HEK293 (cell line): ENCODE results near the gene PNMA8A.

Source experiments
- CTCF ChIA-PET: fragments of 350-600 bp; formaldehyde crosslinking; extraction: SDS; loops from one replicate; lab custom pipeline; 2021; ENCODE audit warnings: antibody characterized with exemption; lab: Yijun Ruan, JAX
- POLR2A ChIA-PET: fragments of 300-600 bp; formaldehyde crosslinking; extraction: SDS; loops from one replicate; lab custom pipeline; 2020; ENCODE audit warnings: antibody characterized with exemption, inconsistent platforms; lab: Yijun Ruan, JAX
- H3K27ac ChIP-seq: fragments of 200-500 bp; sonication (Bioruptor generic); 2 replicates; pipeline ENCODE4 v1.5.1; 2014; ENCODE audit warnings: low read depth, low read length, control low read depth, inconsistent platforms; ENCODE audit errors: extremely low read depth
- H3K36me3 ChIP-seq, 2 experiments: fragments of 200-500 bp in 1 of 2; sonication (Bioruptor generic) in 1 of 2; 1 replicate in 1 of 2; 2 replicates in 1 of 2; pipeline ENCODE4 v1.5.1; 2014 to 2017; ENCODE audit warnings: inconsistent platforms in 2 of 2, low read length in 2 of 2; ENCODE audit not compliant: control insufficient read depth in 2 of 2, insufficient read depth in 1 of 2
- H3K4me1 ChIP-seq: fragments of 200-500 bp; sonication (Bioruptor generic); 2 replicates; pipeline ENCODE4 v1.5.1; 2014; ENCODE audit warnings: mild to moderate bottlenecking, low read length, inconsistent platforms; ENCODE audit not compliant: control insufficient read depth, insufficient read depth
- H3K4me3 ChIP-seq: 2 replicates; pipeline ENCODE4 v1.5.1; 2011; ENCODE audit warnings: low read depth, mild to moderate bottlenecking, control low read depth, low read length, moderate library complexity
- H3K9me3 ChIP-seq: fragments of 200-500 bp; sonication (Bioruptor generic); 2 replicates; pipeline ENCODE4 v1.5.1; 2014; ENCODE audit warnings: low read depth, low read length, inconsistent platforms; ENCODE audit not compliant: control insufficient read depth, insufficient read depth
- GFI1B ChIP-seq: fragments of 450-650 bp; formaldehyde crosslinking; IDR thresholded peaks from 2 replicates; pipeline ENCODE4 v1.5.1; 2016; ENCODE audit warnings: missing biosample characterization, missing genetic modification characterization
- PRDM1 ChIP-seq: fragments of 450-650 bp; formaldehyde crosslinking; IDR thresholded peaks from 2 replicates; pipeline ENCODE4; 2016; ENCODE audit warnings: missing biosample characterization, missing genetic modification characterization
- SP2 ChIP-seq: fragments of 450-650 bp; formaldehyde crosslinking; IDR thresholded peaks from 2 replicates; pipeline ENCODE4 v1.5.1; 2016; ENCODE audit warnings: missing biosample characterization, missing genetic modification characterization
- ZBTB21 ChIP-seq: fragments of 450-650 bp; formaldehyde crosslinking; IDR thresholded peaks from 2 replicates; pipeline ENCODE4 v1.5.1; 2017; ENCODE audit warnings: missing biosample characterization, missing genetic modification characterization
- ZNF112 ChIP-seq: fragments of 450-650 bp; formaldehyde crosslinking; IDR thresholded peaks from 2 replicates; pipeline ENCODE4 v1.5.0; 2017; ENCODE audit warnings: missing biosample characterization, missing genetic modification characterization
- ZNF169 ChIP-seq: fragments of 450-650 bp; formaldehyde crosslinking; IDR thresholded peaks from 2 replicates; pipeline ENCODE4 v1.5.1; 2016; ENCODE audit warnings: missing biosample characterization, missing genetic modification characterization
- ZNF211 ChIP-seq: fragments of 450-650 bp; formaldehyde crosslinking; IDR thresholded peaks from 2 replicates; pipeline ENCODE4 v1.5.1; 2016; ENCODE audit warnings: low read depth, missing biosample characterization, missing genetic modification characterization
- ZNF23 ChIP-seq: fragments of 450-650 bp; formaldehyde crosslinking; IDR thresholded peaks from 2 replicates; pipeline ENCODE4 v1.5.1; 2016; ENCODE audit warnings: missing biosample characterization, missing genetic modification characterization, borderline replicate concordance
- ZNF350 ChIP-seq: fragments of 450-650 bp; formaldehyde crosslinking; IDR thresholded peaks from 2 replicates; pipeline ENCODE4 v1.5.0; 2017; ENCODE audit warnings: missing biosample characterization, mild to moderate bottlenecking, missing genetic modification characterization
- ZNF391 ChIP-seq: fragments of 450-650 bp; formaldehyde crosslinking; IDR thresholded peaks from 2 replicates; pipeline ENCODE4 v1.5.1; 2016; ENCODE audit warnings: low read depth, missing biosample characterization, missing genetic modification characterization, borderline replicate concordance
- ZNF404 ChIP-seq: fragments of 450-650 bp; formaldehyde crosslinking; IDR thresholded peaks from 2 replicates; pipeline ENCODE4 v1.5.1; 2017; ENCODE audit warnings: missing biosample characterization, missing genetic modification characterization
- ZNF514 ChIP-seq: fragments of 450-650 bp; formaldehyde crosslinking; IDR thresholded peaks from 2 replicates; pipeline ENCODE4 v1.5.1; 2016; ENCODE audit warnings: missing biosample characterization, missing genetic modification characterization
- ZNF530 ChIP-seq: fragments of 450-650 bp; formaldehyde crosslinking; IDR thresholded peaks from 2 replicates; pipeline ENCODE4 v1.5.1; 2016; ENCODE audit warnings: low read depth, missing biosample characterization, missing genetic modification characterization
- ZNF548 ChIP-seq: fragments of 450-650 bp; formaldehyde crosslinking; IDR thresholded peaks from 2 replicates; pipeline ENCODE4 v1.5.1; 2016; ENCODE audit warnings: missing biosample characterization, missing genetic modification characterization
- ZNF561 ChIP-seq: fragments of 450-650 bp; IDR thresholded peaks from 2 replicates; pipeline ENCODE4 v1.5.1; 2018; ENCODE audit warnings: missing biosample characterization, missing genetic modification characterization, borderline replicate concordance
- ZNF654 ChIP-seq: fragments of 450-650 bp; formaldehyde crosslinking; IDR thresholded peaks from 2 replicates; pipeline ENCODE4 v1.5.1; 2016; ENCODE audit warnings: low read depth, missing biosample characterization, missing genetic modification characterization
- ZNF785 ChIP-seq: fragments of 450-650 bp; formaldehyde crosslinking; IDR thresholded peaks from 2 replicates; pipeline ENCODE4 v1.5.1; 2016; ENCODE audit warnings: missing biosample characterization, missing genetic modification characterization
- ZNF792 ChIP-seq: fragments of 450-650 bp; formaldehyde crosslinking; IDR thresholded peaks from 2 replicates; pipeline ENCODE4 v1.5.1; 2016; ENCODE audit warnings: missing biosample characterization, missing genetic modification characterization
- ZSCAN23 ChIP-seq: fragments of 450-650 bp; formaldehyde crosslinking; IDR thresholded peaks from 2 replicates; pipeline ENCODE4 v1.5.1; 2016; ENCODE audit warnings: missing biosample characterization, missing genetic modification characterization
- ZSCAN30 ChIP-seq: fragments of 450-650 bp; IDR thresholded peaks from 2 replicates; pipeline ENCODE4 v1.5.1; 2018; ENCODE audit warnings: missing biosample characterization, mild to moderate bottlenecking, missing genetic modification characterization, moderate library complexity
- TF ChIP-seq, protein P1 (sequence below): fragments of 450-650 bp; formaldehyde crosslinking; IDR thresholded peaks from 2 replicates; pipeline ENCODE4 v1.5.1; 2016; ENCODE audit warnings: missing biosample characterization, missing genetic modification characterization
- TF ChIP-seq, protein P2 (sequence below): fragments of 450-650 bp; formaldehyde crosslinking; IDR thresholded peaks from 2 replicates; pipeline ENCODE4 v1.5.1; 2016; ENCODE audit warnings: missing biosample characterization, missing genetic modification characterization, borderline replicate concordance
- TF ChIP-seq, protein P3 (sequence below): fragments of 450-650 bp; IDR thresholded peaks from 2 replicates; pipeline ENCODE4 v1.5.1; 2018; ENCODE audit warnings: missing biosample characterization, missing genetic modification characterization
- TF ChIP-seq, protein P4 (sequence below): fragments of 450-650 bp; formaldehyde crosslinking; IDR thresholded peaks from 2 replicates; pipeline ENCODE4 v1.5.1; 2016; ENCODE audit warnings: missing biosample characterization, missing genetic modification characterization

Gene PNMA8A

DNA sequence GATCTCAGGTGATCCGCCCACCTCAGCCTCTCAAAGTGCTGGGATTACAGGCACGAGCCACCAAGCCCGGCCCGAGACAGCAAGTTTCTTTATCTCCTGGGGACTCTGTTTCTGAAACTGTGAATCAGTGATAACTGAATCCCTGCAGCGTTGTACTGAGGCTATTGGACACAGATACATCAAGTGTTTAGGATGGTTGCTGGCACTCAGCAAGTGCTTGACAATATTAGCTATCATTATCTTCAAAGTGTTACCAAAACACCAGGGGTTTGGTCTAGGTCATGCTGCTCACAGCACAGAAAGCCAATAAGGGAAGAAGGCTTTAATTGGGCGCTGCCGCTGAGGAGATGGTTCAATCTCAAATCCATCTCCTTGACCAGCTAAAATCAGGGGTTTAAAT, 22.1 kb downstream of the PNMA8A start:
- Histone ChIP-seq H3K4me3 (no peak overlapping the region), H3K27ac (no peak overlapping the region), H3K9me3 (no peaks in the 10 kb centered on the region), H3K36me3 (no peaks in the 10 kb centered on the region), H3K4me1 (no peaks in the 10 kb centered on the region)
- no peak for TF ChIP-seq ZNF23 (tag by site-specific recombination)
- no peak for TF ChIP-seq ZNF211 (tag by site-specific recombination)
- TF ChIP-seq ZSCAN30 (tag by site-specific recombination): no peak
- TF ChIP-seq ZNF654 (tag by site-specific recombination): no peak
- TF ChIP-seq ZNF530: no peak
- TF ChIP-seq ZSCAN23: no peak
- TF ChIP-seq ZNF112 (tag by site-specific recombination): no peak
- ChIA-PET POLR2A (no interaction called here), CTCF (interaction anchor here (1.0 kb wide), 1 partner anchor 102 kb away, joined by 5 read pairs; no protein-coding TSS in a partner anchor)

DNA sequence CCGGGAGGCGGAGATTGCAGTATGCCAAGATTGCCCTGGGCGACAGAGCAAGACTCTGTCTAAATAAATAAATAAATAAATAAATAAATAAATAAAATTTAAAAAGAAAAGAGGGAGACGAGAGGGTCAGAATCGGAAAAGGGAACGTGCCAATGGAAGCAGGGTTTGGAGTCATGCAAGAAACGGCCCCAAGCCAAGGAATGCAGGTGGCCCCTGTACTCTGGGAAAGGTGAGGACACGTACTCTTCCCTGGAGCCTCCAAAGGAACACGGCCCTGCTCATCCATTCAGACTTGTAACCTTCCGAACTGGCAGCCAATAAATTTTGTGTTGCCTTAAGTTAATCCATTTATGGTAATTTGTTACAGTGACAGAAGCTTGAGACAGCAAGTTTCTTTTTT, 22.8 kb downstream of the PNMA8A start:
- TF ChIP-seq ZNF404 (tag by site-specific recombination) (no peak), ZNF391 (tag by site-specific recombination) (no peak), ZNF548 (tag by site-specific recombination) (no peak), ZNF514 (tag by site-specific recombination) (no peak), ZNF561 (no peak), SP2 (tag by site-specific recombination) (no peak), ZNF792 (tag by site-specific recombination) (no peak), ZNF785 (tag by site-specific recombination) (no peak), ZNF350 (tag by site-specific recombination) (no peak), ZBTB21 (no peak), PRDM1 (tag by site-specific recombination) (no peak), ZNF169 (tag by site-specific recombination) (no peak), GFI1B (tag by site-specific recombination) (no peak)
- TF ChIP-seq, protein P1, sequence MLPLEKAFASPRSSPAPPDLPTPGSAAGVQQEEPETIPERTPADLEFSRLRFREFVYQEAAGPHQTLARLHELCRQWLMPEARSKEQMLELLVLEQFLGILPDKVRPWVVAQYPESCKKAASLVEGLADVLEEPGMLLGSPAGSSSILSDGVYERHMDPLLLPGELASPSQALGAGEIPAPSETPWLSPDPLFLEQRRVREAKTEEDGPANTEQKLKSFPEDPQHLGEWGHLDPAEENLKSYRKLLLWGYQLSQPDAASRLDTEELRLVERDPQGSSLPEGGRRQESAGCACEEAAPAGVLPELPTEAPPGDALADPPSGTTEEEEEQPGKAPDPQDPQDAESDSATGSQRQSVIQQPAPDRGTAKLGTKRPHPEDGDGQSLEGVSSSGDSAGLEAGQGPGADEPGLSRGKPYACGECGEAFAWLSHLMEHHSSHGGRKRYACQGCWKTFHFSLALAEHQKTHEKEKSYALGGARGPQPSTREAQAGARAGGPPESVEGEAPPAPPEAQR: no peak
- TF ChIP-seq, protein P2, sequence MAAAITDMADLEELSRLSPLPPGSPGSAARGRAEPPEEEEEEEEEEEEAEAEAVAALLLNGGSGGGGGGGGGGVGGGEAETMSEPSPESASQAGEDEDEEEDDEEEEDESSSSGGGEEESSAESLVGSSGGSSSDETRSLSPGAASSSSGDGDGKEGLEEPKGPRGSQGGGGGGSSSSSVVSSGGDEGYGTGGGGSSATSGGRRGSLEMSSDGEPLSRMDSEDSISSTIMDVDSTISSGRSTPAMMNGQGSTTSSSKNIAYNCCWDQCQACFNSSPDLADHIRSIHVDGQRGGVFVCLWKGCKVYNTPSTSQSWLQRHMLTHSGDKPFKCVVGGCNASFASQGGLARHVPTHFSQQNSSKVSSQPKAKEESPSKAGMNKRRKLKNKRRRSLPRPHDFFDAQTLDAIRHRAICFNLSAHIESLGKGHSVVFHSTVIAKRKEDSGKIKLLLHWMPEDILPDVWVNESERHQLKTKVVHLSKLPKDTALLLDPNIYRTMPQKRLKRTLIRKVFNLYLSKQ (tag by site-specific recombination): no peak
- TF ChIP-seq, protein P3, sequence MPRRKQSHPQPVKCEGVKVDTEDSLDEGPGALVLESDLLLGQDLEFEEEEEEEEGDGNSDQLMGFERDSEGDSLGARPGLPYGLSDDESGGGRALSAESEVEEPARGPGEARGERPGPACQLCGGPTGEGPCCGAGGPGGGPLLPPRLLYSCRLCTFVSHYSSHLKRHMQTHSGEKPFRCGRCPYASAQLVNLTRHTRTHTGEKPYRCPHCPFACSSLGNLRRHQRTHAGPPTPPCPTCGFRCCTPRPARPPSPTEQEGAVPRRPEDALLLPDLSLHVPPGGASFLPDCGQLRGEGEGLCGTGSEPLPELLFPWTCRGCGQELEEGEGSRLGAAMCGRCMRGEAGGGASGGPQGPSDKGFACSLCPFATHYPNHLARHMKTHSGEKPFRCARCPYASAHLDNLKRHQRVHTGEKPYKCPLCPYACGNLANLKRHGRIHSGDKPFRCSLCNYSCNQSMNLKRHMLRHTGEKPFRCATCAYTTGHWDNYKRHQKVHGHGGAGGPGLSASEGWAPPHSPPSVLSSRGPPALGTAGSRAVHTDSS: no peak
- TF ChIP-seq, protein P4, sequence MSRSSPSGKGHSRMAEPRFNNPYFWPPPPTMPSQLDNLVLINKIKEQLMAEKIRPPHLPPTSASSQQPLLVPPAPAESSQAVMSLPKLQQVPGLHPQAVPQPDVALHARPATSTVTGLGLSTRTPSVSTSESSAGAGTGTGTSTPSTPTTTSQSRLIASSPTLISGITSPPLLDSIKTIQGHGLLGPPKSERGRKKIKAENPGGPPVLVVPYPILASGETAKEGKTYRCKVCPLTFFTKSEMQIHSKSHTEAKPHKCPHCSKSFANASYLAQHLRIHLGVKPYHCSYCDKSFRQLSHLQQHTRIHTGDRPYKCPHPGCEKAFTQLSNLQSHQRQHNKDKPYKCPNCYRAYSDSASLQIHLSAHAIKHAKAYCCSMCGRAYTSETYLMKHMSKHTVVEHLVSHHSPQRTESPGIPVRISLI (tag by site-specific recombination): no peak
- ChIA-PET POLR2A (interaction anchor here (0.6 kb wide), 1 partner anchor 356 kb away, joined by 3 read pairs; no protein-coding TSS in a partner anchor), CTCF (interaction anchor here (0.6 to 1.0 kb wide), 2 partner anchors 53 to 101 kb away, joined by 5 read pairs; no protein-coding TSS in a partner anchor)
- Histone ChIP-seq H3K4me1 (no peaks in the 10 kb centered on the region), H3K36me3 (no peaks in the 10 kb centered on the region), H3K9me3 (no peaks in the 10 kb centered on the region), H3K4me3 (no peak overlapping the region), H3K27ac (no peak overlapping the region)
